ENCODE data around the gene APOA1.

DNA sequence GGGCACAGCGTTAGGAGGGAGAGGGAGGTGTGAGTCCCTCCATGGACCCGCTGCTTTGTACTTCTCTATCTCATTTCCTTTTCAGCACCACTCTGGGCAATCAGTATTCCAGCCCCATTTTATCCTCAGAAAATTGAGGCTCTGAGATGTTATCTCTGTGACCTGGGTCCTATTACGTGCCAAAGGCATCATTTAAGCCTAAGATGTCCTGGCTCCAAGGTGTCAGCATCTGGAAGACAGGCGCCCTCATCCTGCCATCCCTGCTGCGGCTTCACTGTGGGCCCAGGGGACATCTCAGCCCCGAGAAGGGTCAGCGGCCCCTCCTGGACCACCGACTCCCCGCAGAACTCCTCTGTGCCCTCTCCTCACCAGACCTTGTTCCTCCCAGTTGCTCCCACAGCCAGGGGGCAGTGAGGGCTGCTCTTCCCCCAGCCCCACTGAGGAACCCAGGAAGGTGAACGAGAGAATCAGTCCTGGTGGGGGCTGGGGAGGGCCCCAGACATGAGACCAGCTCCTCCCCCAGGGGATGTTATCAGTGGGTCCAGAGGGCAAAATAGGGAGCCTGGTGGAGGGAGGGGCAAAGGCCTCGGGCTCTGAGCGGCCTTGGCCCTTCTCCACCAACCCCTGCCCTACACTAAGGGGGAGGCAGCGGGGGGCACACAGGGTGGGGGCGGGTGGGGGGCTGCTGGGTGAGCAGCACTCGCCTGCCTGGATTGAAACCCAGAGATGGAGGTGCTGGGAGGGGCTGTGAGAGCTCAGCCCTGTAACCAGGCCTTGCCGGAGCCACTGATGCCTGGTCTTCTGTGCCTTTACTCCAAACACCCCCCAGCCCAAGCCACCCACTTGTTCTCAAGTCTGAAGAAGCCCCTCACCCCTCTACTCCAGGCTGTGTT, 8.5 kb downstream of the APOA1 start:
- TF ChIP-seq, protein P1, sequence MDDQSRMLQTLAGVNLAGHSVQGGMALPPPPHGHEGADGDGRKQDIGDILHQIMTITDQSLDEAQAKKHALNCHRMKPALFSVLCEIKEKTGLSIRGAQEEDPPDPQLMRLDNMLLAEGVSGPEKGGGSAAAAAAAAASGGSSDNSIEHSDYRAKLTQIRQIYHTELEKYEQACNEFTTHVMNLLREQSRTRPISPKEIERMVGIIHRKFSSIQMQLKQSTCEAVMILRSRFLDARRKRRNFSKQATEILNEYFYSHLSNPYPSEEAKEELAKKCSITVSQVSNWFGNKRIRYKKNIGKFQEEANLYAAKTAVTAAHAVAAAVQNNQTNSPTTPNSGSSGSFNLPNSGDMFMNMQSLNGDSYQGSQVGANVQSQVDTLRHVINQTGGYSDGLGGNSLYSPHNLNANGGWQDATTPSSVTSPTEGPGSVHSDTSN (IDR thresholded peaks at IDR 0.05): no peak
- TF ChIP-seq RFX5 (IDR thresholded peaks at IDR 0.05; ENCODE audit: low read length): no peak
- TF ChIP-seq, protein P2, sequence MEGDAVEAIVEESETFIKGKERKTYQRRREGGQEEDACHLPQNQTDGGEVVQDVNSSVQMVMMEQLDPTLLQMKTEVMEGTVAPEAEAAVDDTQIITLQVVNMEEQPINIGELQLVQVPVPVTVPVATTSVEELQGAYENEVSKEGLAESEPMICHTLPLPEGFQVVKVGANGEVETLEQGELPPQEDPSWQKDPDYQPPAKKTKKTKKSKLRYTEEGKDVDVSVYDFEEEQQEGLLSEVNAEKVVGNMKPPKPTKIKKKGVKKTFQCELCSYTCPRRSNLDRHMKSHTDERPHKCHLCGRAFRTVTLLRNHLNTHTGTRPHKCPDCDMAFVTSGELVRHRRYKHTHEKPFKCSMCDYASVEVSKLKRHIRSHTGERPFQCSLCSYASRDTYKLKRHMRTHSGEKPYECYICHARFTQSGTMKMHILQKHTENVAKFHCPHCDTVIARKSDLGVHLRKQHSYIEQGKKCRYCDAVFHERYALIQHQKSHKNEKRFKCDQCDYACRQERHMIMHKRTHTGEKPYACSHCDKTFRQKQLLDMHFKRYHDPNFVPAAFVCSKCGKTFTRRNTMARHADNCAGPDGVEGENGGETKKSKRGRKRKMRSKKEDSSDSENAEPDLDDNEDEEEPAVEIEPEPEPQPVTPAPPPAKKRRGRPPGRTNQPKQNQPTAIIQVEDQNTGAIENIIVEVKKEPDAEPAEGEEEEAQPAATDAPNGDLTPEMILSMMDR (IDR thresholded peaks at IDR 0.05): no peak
- TF ChIP-seq, protein P3, sequence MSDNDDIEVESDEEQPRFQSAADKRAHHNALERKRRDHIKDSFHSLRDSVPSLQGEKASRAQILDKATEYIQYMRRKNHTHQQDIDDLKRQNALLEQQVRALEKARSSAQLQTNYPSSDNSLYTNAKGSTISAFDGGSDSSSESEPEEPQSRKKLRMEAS (IDR thresholded peaks at IDR 0.05; ENCODE audit: low read depth): no peak
- TF ChIP-seq, protein P4, sequence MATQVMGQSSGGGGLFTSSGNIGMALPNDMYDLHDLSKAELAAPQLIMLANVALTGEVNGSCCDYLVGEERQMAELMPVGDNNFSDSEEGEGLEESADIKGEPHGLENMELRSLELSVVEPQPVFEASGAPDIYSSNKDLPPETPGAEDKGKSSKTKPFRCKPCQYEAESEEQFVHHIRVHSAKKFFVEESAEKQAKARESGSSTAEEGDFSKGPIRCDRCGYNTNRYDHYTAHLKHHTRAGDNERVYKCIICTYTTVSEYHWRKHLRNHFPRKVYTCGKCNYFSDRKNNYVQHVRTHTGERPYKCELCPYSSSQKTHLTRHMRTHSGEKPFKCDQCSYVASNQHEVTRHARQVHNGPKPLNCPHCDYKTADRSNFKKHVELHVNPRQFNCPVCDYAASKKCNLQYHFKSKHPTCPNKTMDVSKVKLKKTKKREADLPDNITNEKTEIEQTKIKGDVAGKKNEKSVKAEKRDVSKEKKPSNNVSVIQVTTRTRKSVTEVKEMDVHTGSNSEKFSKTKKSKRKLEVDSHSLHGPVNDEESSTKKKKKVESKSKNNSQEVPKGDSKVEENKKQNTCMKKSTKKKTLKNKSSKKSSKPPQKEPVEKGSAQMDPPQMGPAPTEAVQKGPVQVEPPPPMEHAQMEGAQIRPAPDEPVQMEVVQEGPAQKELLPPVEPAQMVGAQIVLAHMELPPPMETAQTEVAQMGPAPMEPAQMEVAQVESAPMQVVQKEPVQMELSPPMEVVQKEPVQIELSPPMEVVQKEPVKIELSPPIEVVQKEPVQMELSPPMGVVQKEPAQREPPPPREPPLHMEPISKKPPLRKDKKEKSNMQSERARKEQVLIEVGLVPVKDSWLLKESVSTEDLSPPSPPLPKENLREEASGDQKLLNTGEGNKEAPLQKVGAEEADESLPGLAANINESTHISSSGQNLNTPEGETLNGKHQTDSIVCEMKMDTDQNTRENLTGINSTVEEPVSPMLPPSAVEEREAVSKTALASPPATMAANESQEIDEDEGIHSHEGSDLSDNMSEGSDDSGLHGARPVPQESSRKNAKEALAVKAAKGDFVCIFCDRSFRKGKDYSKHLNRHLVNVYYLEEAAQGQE (IDR thresholded peaks at IDR 0.05; ENCODE audit: low read depth, low read length): no peak
- no peak for TF ChIP-seq POLR2AphosphoS5 (IDR thresholded peaks at IDR 0.05; ENCODE audit: low read depth, low read length)
- no peak for TF ChIP-seq NFIC (IDR thresholded peaks at IDR 0.05; ENCODE audit: borderline replicate concordance)
- TF ChIP-seq TAF1 (IDR thresholded peaks at IDR 0.05; ENCODE audit: borderline replicate concordance, low read depth, low read length): no peak
- TF ChIP-seq YY1 (IDR thresholded peaks at IDR 0.05; ENCODE audit: low read depth): no peak
- TF ChIP-seq EZH2phosphoT487 (IDR thresholded peaks at IDR 0.05; ENCODE audit: borderline replicate concordance, low read depth): no peak
- TF ChIP-seq, protein P5, sequence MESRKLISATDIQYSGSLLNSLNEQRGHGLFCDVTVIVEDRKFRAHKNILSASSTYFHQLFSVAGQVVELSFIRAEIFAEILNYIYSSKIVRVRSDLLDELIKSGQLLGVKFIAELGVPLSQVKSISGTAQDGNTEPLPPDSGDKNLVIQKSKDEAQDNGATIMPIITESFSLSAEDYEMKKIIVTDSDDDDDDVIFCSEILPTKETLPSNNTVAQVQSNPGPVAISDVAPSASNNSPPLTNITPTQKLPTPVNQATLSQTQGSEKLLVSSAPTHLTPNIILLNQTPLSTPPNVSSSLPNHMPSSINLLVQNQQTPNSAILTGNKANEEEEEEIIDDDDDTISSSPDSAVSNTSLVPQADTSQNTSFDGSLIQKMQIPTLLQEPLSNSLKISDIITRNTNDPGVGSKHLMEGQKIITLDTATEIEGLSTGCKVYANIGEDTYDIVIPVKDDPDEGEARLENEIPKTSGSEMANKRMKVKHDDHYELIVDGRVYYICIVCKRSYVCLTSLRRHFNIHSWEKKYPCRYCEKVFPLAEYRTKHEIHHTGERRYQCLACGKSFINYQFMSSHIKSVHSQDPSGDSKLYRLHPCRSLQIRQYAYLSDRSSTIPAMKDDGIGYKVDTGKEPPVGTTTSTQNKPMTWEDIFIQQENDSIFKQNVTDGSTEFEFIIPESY (IDR thresholded peaks at IDR 0.05; ENCODE audit: borderline replicate concordance, low read depth): no peak
- no peak for TF ChIP-seq SMC3 (IDR thresholded peaks at IDR 0.05; ENCODE audit: low read depth, low read length)
